ENCODE data around the gene SEMA7A. TPM values are rescaled to one million over a fixed set of nuclear protein-coding genes. Genes with fewer than 3 reads are reported as not detected.

SEMA7A gene
- total RNA-seq, 2 donors from 2014 or later, result 8.1 to 8.2 TPM

GRCh38 chr15:74392902-74393301 lies 40.9 kb downstream of the SEMA7A start:
- Mint-ChIP-seq H3K27ac (no peak overlapping the region), H3K9me3 (no peaks in the 10 kb centered on the region), H3K36me3 (ENCODE audit: low read depth) (no peaks in the 10 kb centered on the region), H3K27me3 (ENCODE audit: insufficient read depth) (peaks cover 6% of the 10 kb centered on the region), H3K4me3 (no peak overlapping the region), H3K4me1 (peaks cover 16% of the 10 kb centered on the region)
- H3K9me3 ChIP-seq (ENCODE audit: control insufficient read depth, low read length), result no peaks in the 10 kb centered on the region
- no peak for DNase-seq
- no peak for TF ChIP-seq CTCF (conservative IDR thresholded peaks at IDR 0.05)
- H3K9ac ChIP-seq (ENCODE audit: extremely low read depth, low read length, poor library complexity, severe bottlenecking), result no peak overlapping the region
- WGBS, 2 experiments (ENCODE audit: insufficient coverage in 1 of 2, insufficient read length in 1 of 2), result 93 to 98% methylated on average over 6 to 7 of the region's 7 CpGs
- H3K27me3 ChIP-seq (ENCODE audit: control insufficient read depth, insufficient read depth, low read length, poor library complexity, severe bottlenecking), result no peaks in the 10 kb centered on the region
- no peak overlapping the region for H3K27ac ChIP-seq (ENCODE audit: low read depth, low read length)
- peaks cover 5% of the 10 kb centered on the region for H3K4me1 ChIP-seq (ENCODE audit: control insufficient read depth, insufficient read depth, low read length)
- H3K36me3 ChIP-seq (ENCODE audit: control insufficient read depth, insufficient read depth, low read length), result no peaks in the 10 kb centered on the region
- no peak overlapping the region for H3K4me3 ChIP-seq (ENCODE audit: low read length)

- no peak for TF ChIP-seq CTCF (conservative IDR thresholded peaks at IDR 0.05)
- H3K4me3 ChIP-seq (ENCODE audit: low read length), result no peak overlapping the region
- Mint-ChIP-seq H3K4me3 (no peak overlapping the region), H3K36me3 (ENCODE audit: low read depth) (no peaks in the 10 kb centered on the region), H3K27me3 (ENCODE audit: insufficient read depth) (peaks cover 6% of the 10 kb centered on the region), H3K27ac (no peak overlapping the region), H3K9me3 (no peaks in the 10 kb centered on the region), H3K4me1 (peaks cover 16% of the 10 kb centered on the region)
- no peak overlapping the region for H3K9ac ChIP-seq (ENCODE audit: extremely low read depth, low read length, poor library complexity, severe bottlenecking)
- no peak for DNase-seq
- no peak overlapping the region for H3K27ac ChIP-seq (ENCODE audit: low read depth, low read length)
- H3K4me1 ChIP-seq (ENCODE audit: control insufficient read depth, insufficient read depth, low read length), result peaks cover 5% of the 10 kb centered on the region
- H3K9me3 ChIP-seq (ENCODE audit: control insufficient read depth, low read length), result no peaks in the 10 kb centered on the region
- H3K36me3 ChIP-seq (ENCODE audit: control insufficient read depth, insufficient read depth, low read length), result no peaks in the 10 kb centered on the region
- no peaks in the 10 kb centered on the region for H3K27me3 ChIP-seq (ENCODE audit: control insufficient read depth, insufficient read depth, low read length, poor library complexity, severe bottlenecking)
- WGBS, 2 experiments (ENCODE audit: insufficient coverage in 1 of 2, insufficient read length in 1 of 2), result 79 to 89% methylated on average over 2 to 8 of the region's 8 CpGs
Measured at GRCh38 chr15:74392451-74392830, 41.3 kb downstream of the SEMA7A start.

- DNase-seq, result no peak
- H3K36me3 ChIP-seq (ENCODE audit: control insufficient read depth, insufficient read depth, low read length), result no peaks in the 10 kb centered on the region
- H3K9me3 Mint-ChIP-seq, result no peaks in the 10 kb centered on the region
- H3K27me3 ChIP-seq (ENCODE audit: control insufficient read depth, insufficient read depth, low read length, poor library complexity, severe bottlenecking), result no peaks in the 10 kb centered on the region
- no peak for TF ChIP-seq CTCF (conservative IDR thresholded peaks at IDR 0.05)
- no peak overlapping the region for H3K9ac ChIP-seq (ENCODE audit: extremely low read depth, low read length, poor library complexity, severe bottlenecking)
- H3K36me3 Mint-ChIP-seq (ENCODE audit: low read depth), result no peaks in the 10 kb centered on the region
- WGBS, 2 experiments (ENCODE audit: insufficient coverage in 1 of 2, insufficient read length in 1 of 2), result 85 to 93% methylated on average over 3 to 9 of the region's 9 CpGs
- peaks cover 16% of the 10 kb centered on the region for H3K4me1 Mint-ChIP-seq
- H3K4me1 ChIP-seq (ENCODE audit: control insufficient read depth, insufficient read depth, low read length), result peaks cover 5% of the 10 kb centered on the region
- peaks cover 6% of the 10 kb centered on the region for H3K27me3 Mint-ChIP-seq (ENCODE audit: insufficient read depth)
- no peak overlapping the region for H3K4me3 Mint-ChIP-seq
- H3K9me3 ChIP-seq (ENCODE audit: control insufficient read depth, low read length), result no peaks in the 10 kb centered on the region
- H3K27ac Mint-ChIP-seq, result no peak overlapping the region
- H3K4me3 ChIP-seq (ENCODE audit: low read length), result no peak overlapping the region
- H3K27ac ChIP-seq (ENCODE audit: low read depth, low read length), result no peak overlapping the region
Measured at GRCh38 chr15:74391582-74392450, 41.9 kb downstream of the SEMA7A start.

Measured in endodermal cell (in vitro differentiated cells).